Endothelial cell of umbilical vein (primary cell): ENCODE measurements around the gene H3-3A. TPM values are rescaled to one million over a fixed set of nuclear protein-coding genes. Genes with fewer than 3 reads are reported as not detected.

Experiments
- BruUV-seq: library from RNA; stranded (reverse); fragments of 400-500 nt; replicated peaks from 2 replicates; lab custom pipeline; 2021; lab: Mats Ljungman, UMichigan
- CTCF ChIA-PET: fragments of 300-600, 350-600 bp; sonication (Branson Sonifier 250); formaldehyde crosslinking; loops from one replicate; lab custom pipeline; 2021; ENCODE audit warnings: antibody characterized with exemption, inconsistent platforms; lab: Charles Lee
- POLR2A ChIA-PET: fragments of 300-600, 350-600 bp; sonication (Branson Sonifier 250); formaldehyde crosslinking; loops from one replicate; lab custom pipeline; 2021; ENCODE audit warnings: antibody characterized with exemption, inconsistent platforms; lab: Charles Lee
- DNase-seq: peaks from one replicate; pipeline ENCODE4 v3.0.0-alpha.2; 2011; ENCODE audit warnings: low read depth, low spot score
- FAIRE-seq: peaks from 2 replicates; lab custom pipeline; 2011; peaks lifted over from hg19 to GRCh38; lab: Jason Lieb, UNC
- H2AFZ ChIP-seq: 2 replicates; pipeline ENCODE4 v1.6.0; 2012; ENCODE audit warnings: low read depth, low read length, control low read depth, inconsistent platforms
- H3K27ac ChIP-seq: 2 replicates; pipeline ENCODE4 v1.5.1; 2011; ENCODE audit warnings: low read depth, mild to moderate bottlenecking, control low read depth, low read length, moderate library complexity; ENCODE audit not compliant: insufficient read depth
- H3K27me3 ChIP-seq, 2 experiments: 2 replicates each; pipeline versions ENCODE4 v1.6.0 to v1.6.1; 2011; ENCODE audit warnings: low read length in 2 of 2, mixed read lengths in 1 of 2; ENCODE audit not compliant: control insufficient read depth in 2 of 2, insufficient read depth in 2 of 2
- H3K36me3 ChIP-seq, 2 experiments: 2 replicates in 1 of 2; 3 replicates in 1 of 2; pipeline ENCODE4 v1.5.1; 2011; ENCODE audit warnings: low read length in 2 of 2, mild to moderate bottlenecking in 1 of 2, moderate library complexity in 1 of 2; ENCODE audit not compliant: control insufficient read depth in 2 of 2, insufficient read depth in 2 of 2; ENCODE audit errors: extremely low read depth in 1 of 2
- H3K4me1 ChIP-seq: 3 replicates; pipeline ENCODE4 v1.5.1; 2011; ENCODE audit warnings: mild to moderate bottlenecking, low read length; ENCODE audit not compliant: control insufficient read depth, insufficient read depth; ENCODE audit errors: extremely low read depth
- H3K4me2 ChIP-seq: 2 replicates; pipeline ENCODE4 v1.6.1; 2011; ENCODE audit warnings: low read length, control low read depth, mixed read lengths; ENCODE audit not compliant: insufficient read depth
- H3K4me3 ChIP-seq, 3 experiments: fragments of 200-600 bp in 1 of 3; sonication (generic), shearing (Covaris generic) in 1 of 3; replicated peaks in 1 of 3; 2 replicates each; pipeline ENCODE4 v1.5.1; 2011 to 2016; ENCODE audit warnings: control low read depth in 3 of 3, low read length in 3 of 3, mild to moderate bottlenecking in 2 of 3, inconsistent platforms in 1 of 3, low read depth in 1 of 3, moderate library complexity in 1 of 3; ENCODE audit not compliant: insufficient read depth in 1 of 3
- H3K79me2 ChIP-seq: 2 replicates; pipeline ENCODE4 v1.6.0; 2012; ENCODE audit warnings: low read length, inconsistent platforms; ENCODE audit not compliant: control insufficient read depth, insufficient read depth
- H3K9ac ChIP-seq: replicated peaks from 2 replicates; pipeline ENCODE3; 2011; ENCODE audit warnings: low read length, control low read depth; ENCODE audit not compliant: insufficient read depth; ENCODE audit errors: extremely low read depth
- H3K9me1 ChIP-seq: replicated peaks from 3 replicates; pipeline ENCODE4 v1.6.0; 2011; ENCODE audit warnings: mild to moderate bottlenecking, low read length; ENCODE audit not compliant: control insufficient read depth, insufficient read depth; ENCODE audit errors: extremely low read depth
- H3K9me3 ChIP-seq: replicated peaks from 2 replicates; pipeline ENCODE4 v1.5.1; 2012; ENCODE audit warnings: low read length, inconsistent platforms; ENCODE audit not compliant: control insufficient read depth, insufficient read depth
- H4K20me1 ChIP-seq: replicated peaks from 2 replicates; pipeline ENCODE3; 2011; ENCODE audit warnings: mild to moderate bottlenecking, low read length; ENCODE audit not compliant: control insufficient read depth, insufficient read depth; ENCODE audit errors: extremely low read depth
- CTCF ChIP-seq, 2 donors: IDR thresholded peaks; 1 replicate in 1 of 2; 2 replicates in 1 of 2; pipeline ENCODE4 v1.5.1; 2011; ENCODE audit warnings: low read length in 2 of 2, mild to moderate bottlenecking in 2 of 2, moderate library complexity in 2 of 2, control low read depth in 1 of 2, inconsistent platforms in 1 of 2, low read depth in 1 of 2; ENCODE audit not compliant: insufficient read depth in 1 of 2; ENCODE audit errors: extremely low read depth in 1 of 2
- EZH2 ChIP-seq: IDR thresholded peaks from 2 replicates; pipeline ENCODE4 v1.6.1; 2012; ENCODE audit warnings: borderline replicate concordance, low read depth, mild to moderate bottlenecking, moderate library complexity, low read length, inconsistent platforms; ENCODE audit not compliant: severe bottlenecking
- FOS ChIP-seq: IDR thresholded peaks from 2 replicates; pipeline ENCODE4 v1.6.1; 2011; ENCODE audit warnings: mild to moderate bottlenecking, low read length, moderate library complexity, borderline replicate concordance; ENCODE audit not compliant: insufficient read depth
- GATA2 ChIP-seq: IDR thresholded peaks from 2 replicates; pipeline ENCODE4 v1.7.0; 2011; ENCODE audit warnings: low read depth, mild to moderate bottlenecking, moderate library complexity, mixed read lengths, low read length; ENCODE audit not compliant: insufficient read length, insufficient read depth
- JUN ChIP-seq: IDR thresholded peaks from 2 replicates; pipeline ENCODE4 v1.6.1; 2011; ENCODE audit warnings: borderline replicate concordance, low read depth; ENCODE audit not compliant: insufficient read length, insufficient read depth
- MYC ChIP-seq: IDR thresholded peaks from one replicate; pipeline ENCODE4 v1.6.1; 2011; ENCODE audit warnings: mild to moderate bottlenecking, low read depth, low read length
- POLR2A ChIP-seq: IDR thresholded peaks from 2 replicates; pipeline ENCODE4 v1.6.1; 2012; ENCODE audit warnings: low read depth, mild to moderate bottlenecking, control low read depth, low read length
- POLR2AphosphoS5 ChIP-seq: IDR thresholded peaks from 2 replicates; pipeline ENCODE4 v1.6.1; 2012; ENCODE audit warnings: low read depth, mild to moderate bottlenecking, control low read depth, low read length, moderate library complexity; ENCODE audit not compliant: insufficient read depth
- dilution Hi-C: fragments of 300-500 bp; cut with MboI; formaldehyde crosslinking; loops from one replicate; pipeline ENCODE4 v1.15.0; 2019; ENCODE audit warnings: low sequenced_read_pairs; ENCODE audit not compliant: extremely low pct_ligation_motif_present
- intact Hi-C: fragments of 100-400 bp; cut with micrococcal nuclease; formaldehyde crosslinking; loops from one replicate; pipeline ENCODE4 v1.10.0; 2022
- polyA plus RNA-seq, 4 experiments: library from polyadenylated mRNA; depleted of rRNA in 3 of 4; stranded (reverse) in 3 of 4; unstranded in 1 of 4; fragments of >200 nt; gene quantifications; 2 replicates each; pipeline versions ENCODE4 v1.2.1 to v1.2.3, GENCODE V29; 2011 to 2012; ENCODE audit warnings: missing spikeins in 1 of 4
- total RNA-seq: library from RNA; stranded (reverse); gene quantifications from 2 replicates; pipeline ENCODE4 v1.2.3, GENCODE V29; 2021
- TF ChIP-seq, protein P1 (sequence below): IDR thresholded peaks from 2 replicates; pipeline ENCODE4 v1.6.1; 2011; ENCODE audit not compliant: insufficient read depth, insufficient read length

The H3-3A gene
- total and polyA plus RNA-seq, 2 donors (not counting 3 experiments of a cell fraction or from before 2014, with no cell fraction given), result 426 to 477 TPM

DNA sequence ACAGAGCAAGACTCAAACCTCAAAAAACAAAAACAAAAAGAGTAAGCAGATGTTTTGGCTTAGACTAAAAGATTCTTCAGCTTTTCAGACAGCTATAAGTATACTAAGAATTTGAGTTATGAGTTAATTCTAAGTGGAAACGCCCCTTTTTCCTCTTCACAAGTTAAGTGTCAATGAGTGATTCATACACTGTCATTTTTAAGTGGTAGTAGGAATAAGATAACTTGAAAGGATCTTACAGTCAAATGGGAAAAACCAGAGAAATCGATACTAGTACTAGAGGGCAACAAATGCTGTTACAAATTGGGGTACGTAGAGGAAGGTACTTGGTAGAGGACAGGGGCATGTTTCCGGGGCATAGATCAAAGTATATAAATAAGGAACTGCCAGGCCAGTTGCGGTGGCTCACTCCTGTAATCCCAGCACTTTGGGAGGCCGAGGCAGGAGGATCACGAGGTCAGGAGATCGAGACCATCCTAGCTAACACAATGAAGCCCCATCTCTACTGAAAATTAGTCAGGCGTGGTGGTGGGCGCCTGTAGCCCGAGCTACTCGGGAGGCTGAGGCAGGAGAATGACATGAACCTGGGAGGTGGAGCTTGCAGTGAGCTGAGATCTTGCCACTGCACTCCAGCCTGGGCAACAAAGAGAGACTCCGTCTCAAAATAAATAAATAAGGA, 7.4 kb downstream of the H3-3A start:
- intact Hi-C loops, result no loop called here
- FAIRE-seq, result no peak
- POLR2A ChIA-PET, result no interaction called here

GRCh38 chr1:226072347-226072746, 9.8 kb downstream of the H3-3A start:
- FAIRE-seq (no peak), DNase-seq (no peak)
- TF ChIP-seq JUN, result no peak
- no peak for TF ChIP-seq POLR2A
- TF ChIP-seq MYC, result no peak
- TF ChIP-seq EZH2, result no peak
- TF ChIP-seq GATA2, result no peak
- TF ChIP-seq FOS, result no peak
- TF ChIP-seq CTCF (IDR thresholded peaks at IDR 0.05; ENCODE audit: extremely low read depth in 1 of 2, insufficient read depth in 1 of 2, low read depth in 1 of 2, low read length in 2 of 2), result no peak
- TF ChIP-seq, protein P1, sequence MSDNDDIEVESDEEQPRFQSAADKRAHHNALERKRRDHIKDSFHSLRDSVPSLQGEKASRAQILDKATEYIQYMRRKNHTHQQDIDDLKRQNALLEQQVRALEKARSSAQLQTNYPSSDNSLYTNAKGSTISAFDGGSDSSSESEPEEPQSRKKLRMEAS, result no peak
- no peak for TF ChIP-seq POLR2AphosphoS5
- Histone ChIP-seq H3K27me3 (no peaks in the 10 kb centered on the region), H3K9me3 (no peaks in the 10 kb centered on the region), H3K36me3 (peaks cover 11 to 26% of the 10 kb centered on the region in 2 experiments), H3K4me1 (no peaks in the 10 kb centered on the region), H3K4me2 (no peak overlapping the region), H3K9ac (no peak overlapping the region), H3K27ac (no peak overlapping the region), H3K4me3 (no peak overlapping the region), H3K9me1 (no peaks in the 10 kb centered on the region), H3K79me2 (peaks cover 27% of the 10 kb centered on the region), H2AFZ (no peak overlapping the region), H4K20me1 (peaks cover 5% of the 10 kb centered on the region)
- dilution Hi-C loops, result no loop called here
- ChIA-PET POLR2A (no interaction called here), CTCF (no interaction called here)
- BruUV-seq, result no TSS peak
- intact Hi-C loops, result no loop called here

More for the DNA sequence above, 7.4 kb downstream of the H3-3A start:
- H4K20me1 ChIP-seq, result peaks cover 19% of the 10 kb centered on the region
- H3K9me1 ChIP-seq, result no peaks in the 10 kb centered on the region
- no peak overlapping the region for H3K9ac ChIP-seq
- peaks cover 51% of the 10 kb centered on the region for H3K79me2 ChIP-seq
- H3K27ac ChIP-seq, result no peak overlapping the region
- CTCF ChIA-PET, result no interaction called here
- no peaks in the 10 kb centered on the region for H3K9me3 ChIP-seq
- H3K27me3 ChIP-seq, result no peaks in the 10 kb centered on the region
- H3K36me3 ChIP-seq, result peaks cover 13 to 36% of the 10 kb centered on the region in 2 experiments
- H3K4me1 ChIP-seq, result peaks cover 12% of the 10 kb centered on the region
- no peak overlapping the region for H2AFZ ChIP-seq
- dilution Hi-C loops, result no loop called here
- no TSS peak for BruUV-seq
- H3K4me2 ChIP-seq, result no peak overlapping the region
- DNase-seq, result no peak
- no peak for TF ChIP-seq POLR2AphosphoS5
- no peak for TF ChIP-seq EZH2
- no peak for TF ChIP-seq POLR2A
- no peak for TF ChIP-seq GATA2
- no peak overlapping the region for H3K4me3 ChIP-seq
